Mesendoderm (in vitro differentiated cells): ENCODE measurements around the gene CCT2.
"Not testable (repeated sequence)": the region's sequence is repeated elsewhere in the genome, so short reads cannot be mapped to it uniquely, and the experiment has no call there.

Source experiments
- DNase-seq: peaks from one replicate; pipeline ENCODE4 v3.0.0; 2013
- H2AK5ac ChIP-seq: 2 replicates; pipeline ENCODE4 v1.6.1; 2013; ENCODE audit warnings: low read length, inconsistent platforms
- H2BK120ac ChIP-seq: 2 replicates; pipeline ENCODE4 v1.6.1; 2013; ENCODE audit warnings: low read depth, mild to moderate bottlenecking, low read length, moderate library complexity, mixed read lengths
- H2BK15ac ChIP-seq: replicated peaks from 2 replicates; pipeline ENCODE4 v1.6.1; 2013; ENCODE audit warnings: low read depth, mild to moderate bottlenecking, moderate library complexity
- H2BK5ac ChIP-seq: 2 replicates; pipeline ENCODE4 v1.6.1; 2013; ENCODE audit warnings: low read length, inconsistent platforms
- H3K18ac ChIP-seq: 2 replicates; pipeline ENCODE4 v1.6.1; 2013; ENCODE audit warnings: mild to moderate bottlenecking, low read length, mixed read lengths
- H3K23ac ChIP-seq: one replicate; pipeline ENCODE4 v1.6.1; 2013; ENCODE audit warnings: low read length
- H3K27ac ChIP-seq: 2 replicates; pipeline ENCODE4 v1.5.1; 2013; ENCODE audit warnings: low read depth, mild to moderate bottlenecking, inconsistent platforms, low read length, moderate library complexity
- H3K27me3 ChIP-seq: 2 replicates; pipeline ENCODE4 v1.6.1; 2013; ENCODE audit warnings: low read length, control low read depth, mild to moderate bottlenecking, inconsistent platforms; ENCODE audit not compliant: insufficient read depth, poor library complexity
- H3K36me3 ChIP-seq: 2 replicates; pipeline ENCODE4 v1.6.1; 2013; ENCODE audit warnings: low read length, inconsistent platforms; ENCODE audit not compliant: control insufficient read depth, insufficient read depth
- H3K4ac ChIP-seq: one replicate; pipeline ENCODE4 v1.6.1; 2013; ENCODE audit warnings: low read depth, mild to moderate bottlenecking, low read length, moderate library complexity
- H3K4me1 ChIP-seq: 2 replicates; pipeline ENCODE4 v1.6.1; 2013; ENCODE audit warnings: low read depth, low read length, inconsistent platforms; ENCODE audit not compliant: control insufficient read depth
- H3K4me2 ChIP-seq: 2 replicates; pipeline ENCODE4 v1.6.1; 2013; ENCODE audit warnings: low read length
- H3K4me3 ChIP-seq: 2 replicates; pipeline ENCODE4 v1.5.1; 2013; ENCODE audit warnings: mild to moderate bottlenecking, low read length
- H3K56ac ChIP-seq: one replicate; pipeline ENCODE4 v1.6.1; 2013; ENCODE audit warnings: low read length
- H3K79me1 ChIP-seq: 2 replicates; pipeline ENCODE4 v1.6.1; 2013; ENCODE audit warnings: low read length, inconsistent platforms
- H3K79me2 ChIP-seq: 2 replicates; pipeline ENCODE4 v1.6.1; 2013; ENCODE audit warnings: mild to moderate bottlenecking, low read length; ENCODE audit not compliant: control insufficient read depth, insufficient read depth
- H3K9ac ChIP-seq: 2 replicates; pipeline ENCODE4 v1.6.1; 2013; ENCODE audit warnings: low read length, inconsistent platforms
- H4K5ac ChIP-seq: one replicate; pipeline ENCODE4 v1.6.1; 2013; ENCODE audit warnings: low read length
- H4K8ac ChIP-seq: one replicate; pipeline ENCODE4 v1.6.1; 2013; ENCODE audit warnings: low read depth, mild to moderate bottlenecking, control low read depth, low read length, moderate library complexity
- WGBS: extraction: QIAGEN DNeasy Blood & Tissue Kit; methylation state at CpG from one replicate; pipeline ENCODE4 v1.1.7; 2013; ENCODE audit warnings: low lambda C conversion rate, missing lambda C conversion rate; ENCODE audit not compliant: insufficient coverage; ENCODE audit errors: extremely low coverage; 5-methylcytosine and 5-hydroxymethylcytosine counted together

The CCT2 gene

GRCh38 chr12:69603556-69603955, 18.3 kb downstream of the CCT2 start:
- H3K27ac ChIP-seq, H3K23ac ChIP-seq, H3K4me3 ChIP-seq, H4K5ac ChIP-seq, DNase-seq, H3K79me2 ChIP-seq, H4K8ac ChIP-seq, H3K27me3 ChIP-seq, H3K4ac ChIP-seq, H2BK5ac ChIP-seq, H3K4me2 ChIP-seq, H3K56ac ChIP-seq, H3K18ac ChIP-seq, H2BK120ac ChIP-seq, H3K79me1 ChIP-seq, H2BK15ac ChIP-seq, H2AK5ac ChIP-seq, H3K9ac ChIP-seq, H3K4me1 ChIP-seq: not testable (repeated sequence)
- peaks cover 18% of the 10 kb centered on the region for H3K36me3 ChIP-seq
- WGBS = no CpG with 5 or more reads among the region's 6 CpGs

GRCh38 chr12:69604275-69604674, 19.0 kb downstream of the CCT2 start:
- H3K9ac ChIP-seq, H2AK5ac ChIP-seq, H2BK5ac ChIP-seq, H2BK120ac ChIP-seq, H3K56ac ChIP-seq, H3K18ac ChIP-seq, H3K4ac ChIP-seq, H3K4me3 ChIP-seq, H3K4me1 ChIP-seq, H3K79me2 ChIP-seq, DNase-seq, H3K23ac ChIP-seq, H4K8ac ChIP-seq, H4K5ac ChIP-seq, H3K27me3 ChIP-seq, H3K79me1 ChIP-seq, H3K27ac ChIP-seq, H3K4me2 ChIP-seq, H2BK15ac ChIP-seq: not testable (repeated sequence)
- peaks cover 16% of the 10 kb centered on the region for H3K36me3 ChIP-seq
- WGBS = no CpG with 5 or more reads among the region's 3 CpGs

GRCh38 chr12:69608114-69608513, 22.9 kb downstream of the CCT2 start:
- H3K18ac ChIP-seq = no peak overlapping the region
- H3K79me2 ChIP-seq = no peaks in the 10 kb centered on the region
- no CpG with 5 or more reads among the region's 2 CpGs for WGBS
- no peak overlapping the region for H4K5ac ChIP-seq
- H3K27me3 ChIP-seq = no peaks in the 10 kb centered on the region
- no peak overlapping the region for H2BK15ac ChIP-seq
- no peak overlapping the region for H2AK5ac ChIP-seq
- no peaks in the 10 kb centered on the region for H3K4me1 ChIP-seq
- peaks cover 3% of the 10 kb centered on the region for H3K36me3 ChIP-seq
- no peak overlapping the region for H3K9ac ChIP-seq
- no peak overlapping the region for H2BK120ac ChIP-seq
- no peak overlapping the region for H3K4me3 ChIP-seq
- no peaks in the 10 kb centered on the region for H3K79me1 ChIP-seq
- no peak overlapping the region for H2BK5ac ChIP-seq
- H3K56ac ChIP-seq = no peak overlapping the region
- H3K4ac ChIP-seq = no peak overlapping the region
- no peak overlapping the region for H3K27ac ChIP-seq
- no peak overlapping the region for H4K8ac ChIP-seq
- DNase-seq = no peak
- H3K23ac ChIP-seq = no peak overlapping the region
- H3K4me2 ChIP-seq = no peak overlapping the region

GRCh38 chr12:69610126-69610525, 24.9 kb downstream of the CCT2 start:
- no peaks in the 10 kb centered on the region for H3K36me3 ChIP-seq
- H3K23ac ChIP-seq = no peak overlapping the region
- no peak overlapping the region for H3K4me2 ChIP-seq
- no peak overlapping the region for H3K18ac ChIP-seq
- H3K27me3 ChIP-seq = no peaks in the 10 kb centered on the region
- no peak overlapping the region for H4K5ac ChIP-seq
- no peak for DNase-seq
- WGBS = no CpG with 5 or more reads among the region's 15 CpGs
- H3K4me3 ChIP-seq = no peak overlapping the region
- no peak overlapping the region for H3K9ac ChIP-seq
- no peaks in the 10 kb centered on the region for H3K79me2 ChIP-seq
- H3K27ac ChIP-seq = no peak overlapping the region
- no peaks in the 10 kb centered on the region for H3K4me1 ChIP-seq
- no peaks in the 10 kb centered on the region for H3K79me1 ChIP-seq
- no peak overlapping the region for H3K56ac ChIP-seq
- H4K8ac ChIP-seq = no peak overlapping the region
- H2BK5ac ChIP-seq = no peak overlapping the region
- no peak overlapping the region for H3K4ac ChIP-seq
- no peak overlapping the region for H2BK15ac ChIP-seq
- H2AK5ac ChIP-seq = no peak overlapping the region
- H2BK120ac ChIP-seq = no peak overlapping the region

GRCh38 chr12:69610729-69611128, 25.5 kb downstream of the CCT2 start, which contains the start of gene LRRC10:
LRRC10 (minus strand) TSS chr12:69610907; CDS start chr12:69610838, 69 bp downstream.
- Histone ChIP-seq H4K5ac (no peak within 1 kb of the TSS), H2BK15ac (no peak within 1 kb of the TSS), H3K4ac (no peak within 1 kb of the TSS), H4K8ac (no peak within 1 kb of the TSS), H3K4me3 (no peak within 1 kb of the TSS), H3K23ac (no peak within 1 kb of the TSS), H3K56ac (no peak within 1 kb of the TSS), H3K9ac (no peak within 1 kb of the TSS), H3K4me1 (no peaks in the 10 kb centered on the region), H3K27ac (no peak within 1 kb of the TSS), H3K18ac (no peak within 1 kb of the TSS), H2BK120ac (no peak within 1 kb of the TSS), H3K79me2 (no peaks in the 10 kb centered on the region), H3K79me1 (no peaks in the 10 kb centered on the region), H3K27me3 (no peaks in the 10 kb centered on the region), H3K36me3 (no peaks in the 10 kb centered on the region), H3K4me2 (no peak within 1 kb of the TSS), H2BK5ac (no peak within 1 kb of the TSS), H2AK5ac (no peak within 1 kb of the TSS)
- DNase-seq = no peak
- no CpG with 5 or more reads among the region's 11 CpGs for WGBS

GRCh38 chr12:69613351-69613750, 28.1 kb downstream of the CCT2 start:
- H4K8ac ChIP-seq = no peak overlapping the region
- no peak overlapping the region for H4K5ac ChIP-seq
- no peak overlapping the region for H2BK5ac ChIP-seq
- no peak overlapping the region for H2BK120ac ChIP-seq
- no peak for DNase-seq
- no peak overlapping the region for H3K9ac ChIP-seq
- no peak overlapping the region for H3K23ac ChIP-seq
- no peaks in the 10 kb centered on the region for H3K27me3 ChIP-seq
- H3K56ac ChIP-seq = no peak overlapping the region
- no peaks in the 10 kb centered on the region for H3K36me3 ChIP-seq
- H2BK15ac ChIP-seq = no peak overlapping the region
- no peak overlapping the region for H2AK5ac ChIP-seq
- no peak overlapping the region for H3K4me2 ChIP-seq
- no peak overlapping the region for H3K27ac ChIP-seq
- no peaks in the 10 kb centered on the region for H3K4me1 ChIP-seq
- no peak overlapping the region for H3K4me3 ChIP-seq
- H3K18ac ChIP-seq = no peak overlapping the region
- no peaks in the 10 kb centered on the region for H3K79me2 ChIP-seq
- no peaks in the 10 kb centered on the region for H3K79me1 ChIP-seq
- no peak overlapping the region for H3K4ac ChIP-seq
